Stimulated activated CD4-positive, alpha-beta T cell treated with anti-CD3 and anti-CD28 coated beads, Interleukin-2, amount 100 ng/mL, for 48 hours (primary cell): Measurements from ENCODE around the gene GJB2.
"Not testable (repeated sequence)": the region's sequence is repeated elsewhere in the genome, so short reads cannot be mapped to it uniquely, and the experiment has no call there.

ENCODE experiments used
- DNase-seq, 2 donors: peaks; one replicate each; pipeline ENCODE4 v3.0.0-alpha.2; 2020

GJB2 gene

GRCh38 chr13:20165417-20166257 lies 27.1 kb downstream of the GJB2 start:
- DNase-seq = no peak

- no peak for DNase-seq
Measured at GRCh38 chr13:20161951-20162300, 30.8 kb downstream of the GJB2 start.

- peak; percentile 18 to 26 for DNase-seq
Measured at GRCh38 chr13:20161275-20161950, 31.3 kb downstream of the GJB2 start.

- DNase-seq = peak; percentile 30 to 43
Measured at GRCh38 chr13:20160306-20161274, 32.1 kb downstream of the GJB2 start, which contains the start of gene GJA3. Gene GJA3, minus strand, starts transcription at chr13:20161052. Its CDS starts 17,764 bp downstream, at chr13:20143288.

- no peak for DNase-seq
Measured at GRCh38 chr13:20159646-20160305, 33.0 kb downstream of the GJB2 start.

GRCh38 chr13:20157151-20157796 lies 35.5 kb downstream of the GJB2 start:
- DNase-seq = no peak

GRCh38 chr13:20156702-20157101 lies 36.0 kb downstream of the GJB2 start:
- DNase-seq = no peak

GRCh38 chr13:20153290-20153689 lies 39.4 kb downstream of the GJB2 start:
- DNase-seq = not testable (repeated sequence)

- no peak for DNase-seq
Measured at GRCh38 chr13:20151612-20152011, 41.1 kb downstream of the GJB2 start.

- no peak for DNase-seq
Measured at GRCh38 chr13:20151016-20151415, 41.7 kb downstream of the GJB2 start.

- DNase-seq = no peak
Measured at GRCh38 chr13:20150561-20150960, 42.2 kb downstream of the GJB2 start.

GRCh38 chr13:20149762-20150161 lies 43.0 kb downstream of the GJB2 start:
- no peak for DNase-seq

GRCh38 chr13:20148501-20149183 lies 44.1 kb downstream of the GJB2 start:
- DNase-seq = no peak

- no peak for DNase-seq
Measured at GRCh38 chr13:20146381-20146780, 46.4 kb downstream of the GJB2 start.

- DNase-seq = no peak
Measured at GRCh38 chr13:20145521-20145920, 47.2 kb downstream of the GJB2 start.

GRCh38 chr13:20144141-20144850 lies 48.4 kb downstream of the GJB2 start:
- DNase-seq = no peak

GRCh38 chr13:20142927-20143480 lies 49.7 kb downstream of the GJB2 start:
- no peak for DNase-seq

- no peak for DNase-seq
Measured at GRCh38 chr13:20142023-20142926, 50.5 kb downstream of the GJB2 start.
